ENCODE data around the gene R3HCC1L.
A peak's percentile ranks its signal among the peaks of the same experiment; 100 is the strongest.
"Not testable (repeated sequence)": the region's sequence is repeated elsewhere in the genome, so short reads cannot be mapped to it uniquely, and the experiment has no call there.

Gene R3HCC1L

GRCh38 chr10:98133075-98133752 lies 1.2 kb upstream of the R3HCC1L start:
- not testable (repeated sequence) for DNase-seq

GRCh38 chr10:98134117-98134430 lies 383 bp upstream of the R3HCC1L start:
- no peak for DNase-seq

- no peak for DNase-seq
These were observed 904 bp downstream of the R3HCC1L start for GRCh38 chr10:98135222-98135899.

- not testable (repeated sequence) for DNase-seq
These were observed 2.3 kb downstream of the R3HCC1L start for GRCh38 chr10:98136775-98137174.

GRCh38 chr10:98138031-98138430 lies 3.6 kb downstream of the R3HCC1L start:
- no peak for DNase-seq

GRCh38 chr10:98139431-98139830 lies 5.0 kb downstream of the R3HCC1L start:
- no peak for DNase-seq

GRCh38 chr10:98141484-98142073 lies 7.1 kb downstream of the R3HCC1L start:
- no peak for DNase-seq

GRCh38 chr10:98144985-98145384 lies 10.5 kb downstream of the R3HCC1L start:
- DNase-seq: no peak

GRCh38 chr10:98149858-98150257 lies 15.4 kb downstream of the R3HCC1L start:
- DNase-seq: no peak

GRCh38 chr10:98150544-98150943 lies 16.1 kb downstream of the R3HCC1L start:
- no peak for DNase-seq

- not testable (repeated sequence) for DNase-seq
These were observed 18.3 kb downstream of the R3HCC1L start for GRCh38 chr10:98152778-98153177.

GRCh38 chr10:98153213-98153958 lies 18.9 kb downstream of the R3HCC1L start:
- not testable (repeated sequence) for DNase-seq

- no peak for DNase-seq
These were observed 19.6 kb downstream of the R3HCC1L start for GRCh38 chr10:98154076-98154475.

GRCh38 chr10:98158576-98158975 lies 24.1 kb downstream of the R3HCC1L start:
- no peak for DNase-seq

- no peak for DNase-seq
These were observed 29.5 kb downstream of the R3HCC1L start for GRCh38 chr10:98163941-98164340.

GRCh38 chr10:98167191-98167590 lies 32.7 kb downstream of the R3HCC1L start:
- DNase-seq: no peak

- no peak for DNase-seq
These were observed 33.7 kb downstream of the R3HCC1L start for GRCh38 chr10:98168147-98168546.

GRCh38 chr10:98168766-98169165 lies 34.3 kb downstream of the R3HCC1L start:
- DNase-seq: no peak

GRCh38 chr10:98169379-98169778 lies 34.9 kb downstream of the R3HCC1L start:
- no peak for DNase-seq

- peak in 1 of 2 donors; percentile 4 for DNase-seq
These were observed 36.0 kb downstream of the R3HCC1L start for GRCh38 chr10:98170249-98171117.

- no peak for DNase-seq
These were observed 37.6 kb downstream of the R3HCC1L start for GRCh38 chr10:98172073-98172472.

- no peak for DNase-seq
These were observed 38.0 kb downstream of the R3HCC1L start for GRCh38 chr10:98172495-98172894.

- no peak for DNase-seq
These were observed 38.8 kb downstream of the R3HCC1L start for GRCh38 chr10:98173260-98173659.

Measured in bone marrow (tissue), 2 donors.